HG02943 (cell line): ENCODE measurements around the gene MARK2.

Experiments used
- ATAC-seq: cut with Tn5 transposase; IDR thresholded peaks from one replicate; pipeline ENCODE4 v1.9.1; 2021; ENCODE audit warnings: mild to moderate bottlenecking, low read depth, moderate library complexity; ENCODE audit not compliant: unreplicated experiment

Gene MARK2

GRCh38 chr11:63877658-63878241, 38.8 kb downstream of the MARK2 start:
- no peak for ATAC-seq

GRCh38 chr11:63879598-63880402, 40.9 kb downstream of the MARK2 start:
- ATAC-seq, result no peak

- no peak for ATAC-seq
These were observed 41.5 kb downstream of the MARK2 start for GRCh38 chr11:63880403-63880790.

GRCh38 chr11:63882555-63883242, 43.8 kb downstream of the MARK2 start:
- no peak for ATAC-seq

- ATAC-seq, result no peak
These were observed 44.9 kb downstream of the MARK2 start for GRCh38 chr11:63883791-63884190.

DNA sequence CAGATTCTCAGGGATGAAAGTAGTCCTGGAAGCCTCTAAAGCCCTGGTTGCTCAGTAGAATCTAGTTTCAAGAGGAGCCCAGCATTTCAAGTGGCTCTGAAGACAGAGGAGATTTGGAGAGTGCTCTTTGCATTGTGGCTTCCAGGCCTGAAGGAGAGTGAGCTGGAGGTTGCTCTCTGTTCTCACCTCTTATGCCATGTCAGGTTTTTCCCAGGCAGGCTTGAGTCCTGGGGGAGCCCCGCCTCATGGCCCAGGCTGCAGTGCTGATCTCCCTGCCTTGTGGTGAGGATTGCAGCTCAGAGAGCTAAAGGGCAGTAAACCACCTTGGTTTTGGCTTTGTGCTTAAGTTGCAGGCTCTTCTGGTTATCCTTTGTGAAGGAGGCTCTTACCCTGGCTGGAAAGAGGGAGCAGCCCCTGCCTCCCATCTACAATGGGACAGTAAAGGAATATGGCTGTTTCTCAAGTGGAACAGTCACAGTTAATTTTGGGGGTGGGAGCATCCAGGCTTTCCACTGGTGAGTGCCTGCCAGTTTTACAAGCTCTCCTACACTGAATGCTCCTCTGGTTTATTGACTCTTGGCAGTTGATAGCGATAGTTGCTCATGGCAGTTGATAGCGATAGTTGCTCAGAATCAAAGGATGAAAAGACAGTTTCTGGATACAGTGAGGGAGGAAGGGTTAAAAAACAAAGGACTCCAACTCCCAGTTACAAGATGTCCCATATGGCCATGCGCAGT, 45.5 kb downstream of the MARK2 start:
- no peak for ATAC-seq

DNA sequence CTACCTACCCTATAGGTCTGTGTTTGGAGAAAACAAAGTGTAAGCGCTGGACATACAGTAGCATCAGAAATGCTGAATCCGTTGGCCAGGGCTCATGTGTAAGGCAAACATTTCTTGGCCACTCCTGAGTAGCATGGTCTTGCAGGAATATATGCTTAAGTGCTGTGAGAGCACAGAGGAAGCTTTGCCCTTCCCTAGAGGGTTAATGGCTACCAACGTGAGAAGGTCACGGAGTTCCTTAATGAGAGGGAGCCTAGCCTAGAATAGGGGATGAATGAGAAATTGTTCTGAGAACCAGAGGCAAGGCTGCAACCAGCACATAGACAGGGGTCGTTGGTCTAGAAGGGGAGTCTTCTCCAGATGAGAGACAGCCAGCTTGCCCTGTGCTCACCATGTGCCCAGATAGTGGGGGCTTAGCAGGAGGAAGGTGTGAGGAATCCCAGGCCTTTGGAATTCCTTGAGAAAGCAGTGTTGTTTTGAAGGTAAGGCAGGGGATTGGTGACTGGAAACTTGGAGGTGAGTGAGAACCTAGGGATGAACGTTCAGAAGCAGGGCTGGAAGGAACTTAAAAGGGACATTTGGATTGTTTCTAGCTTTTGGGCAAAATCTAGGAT, 48.6 kb downstream of the MARK2 start:
- ATAC-seq, result no peak

GRCh38 chr11:63888170-63889086, 49.5 kb downstream of the MARK2 start:
- ATAC-seq, result peak; percentile 56

- ATAC-seq, result no peak
These were observed 50.4 kb downstream of the MARK2 start for GRCh38 chr11:63889344-63889743.

GRCh38 chr11:63890368-63890767, 51.5 kb downstream of the MARK2 start:
- ATAC-seq, result no peak

- ATAC-seq, result no peak
These were observed 53.3 kb downstream of the MARK2 start for GRCh38 chr11:63892228-63892627.

GRCh38 chr11:63893355-63893754, 54.4 kb downstream of the MARK2 start:
- no peak for ATAC-seq

- ATAC-seq, result no peak
These were observed 57.2 kb downstream of the MARK2 start for GRCh38 chr11:63896071-63896470.

- no peak for ATAC-seq
These were observed 58.7 kb downstream of the MARK2 start for GRCh38 chr11:63897459-63898146.

DNA sequence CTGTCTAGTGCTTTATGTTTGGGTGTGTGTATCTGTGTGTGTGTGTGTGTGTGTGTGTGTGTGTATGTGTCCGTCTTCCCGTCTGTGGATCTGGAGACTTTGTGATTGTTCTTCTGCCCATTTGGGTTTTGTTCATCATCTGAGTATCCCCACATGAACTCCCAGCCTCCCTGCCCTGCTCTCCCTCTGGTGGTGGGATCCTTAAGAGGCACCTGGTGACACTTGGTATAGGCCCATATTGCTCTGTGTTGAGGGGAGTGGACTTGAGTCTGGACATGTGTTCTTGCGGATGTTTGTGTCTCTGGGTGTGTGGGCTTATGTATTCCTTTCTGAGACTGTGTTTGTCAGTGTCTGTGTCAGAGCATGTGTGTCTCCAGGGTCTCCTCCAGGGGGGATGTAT, 62.8 kb downstream of the MARK2 start:
- ATAC-seq, result no peak

DNA sequence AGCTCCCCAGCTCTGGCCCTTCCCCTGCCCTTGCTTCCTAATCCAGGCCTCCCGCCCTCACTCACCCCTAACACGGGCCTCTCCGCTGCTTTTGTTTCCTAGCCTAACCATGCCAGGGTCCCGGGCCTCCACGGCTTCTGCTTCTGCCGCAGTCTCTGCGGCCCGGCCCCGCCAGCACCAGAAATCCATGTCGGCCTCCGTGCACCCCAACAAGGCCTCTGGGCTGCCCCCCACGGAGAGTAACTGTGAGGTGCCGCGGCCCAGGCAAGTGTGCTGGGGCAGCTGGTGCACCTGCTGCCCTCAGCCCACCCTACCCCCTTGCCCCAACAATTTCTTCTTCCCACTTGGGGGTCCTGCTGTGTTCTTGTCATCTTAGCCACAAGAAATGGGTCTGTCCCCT, 65.0 kb downstream of the MARK2 start:
- no peak for ATAC-seq

DNA sequence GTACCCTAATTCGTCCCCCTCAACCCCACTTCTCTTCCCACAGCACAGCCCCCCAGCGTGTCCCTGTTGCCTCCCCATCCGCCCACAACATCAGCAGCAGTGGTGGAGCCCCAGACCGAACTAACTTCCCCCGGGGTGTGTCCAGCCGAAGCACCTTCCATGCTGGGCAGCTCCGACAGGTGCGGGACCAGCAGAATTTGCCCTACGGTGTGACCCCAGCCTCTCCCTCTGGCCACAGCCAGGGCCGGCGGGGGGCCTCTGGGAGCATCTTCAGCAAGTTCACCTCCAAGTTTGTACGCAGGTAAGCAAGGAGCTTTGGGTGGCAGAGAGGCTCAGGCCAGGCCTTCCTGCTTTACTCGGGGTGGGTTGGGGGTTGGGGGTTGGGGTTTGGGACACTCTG, 65.8 kb downstream of the MARK2 start:
- ATAC-seq, result no peak

- no peak for ATAC-seq
These were observed 66.3 kb downstream of the MARK2 start for GRCh38 chr11:63905179-63905578.

- ATAC-seq, result no peak
These were observed 67.2 kb downstream of the MARK2 start for GRCh38 chr11:63906087-63906486.
